ENCODE data around the gene SLC66A2.

The SLC66A2 gene

DNA sequence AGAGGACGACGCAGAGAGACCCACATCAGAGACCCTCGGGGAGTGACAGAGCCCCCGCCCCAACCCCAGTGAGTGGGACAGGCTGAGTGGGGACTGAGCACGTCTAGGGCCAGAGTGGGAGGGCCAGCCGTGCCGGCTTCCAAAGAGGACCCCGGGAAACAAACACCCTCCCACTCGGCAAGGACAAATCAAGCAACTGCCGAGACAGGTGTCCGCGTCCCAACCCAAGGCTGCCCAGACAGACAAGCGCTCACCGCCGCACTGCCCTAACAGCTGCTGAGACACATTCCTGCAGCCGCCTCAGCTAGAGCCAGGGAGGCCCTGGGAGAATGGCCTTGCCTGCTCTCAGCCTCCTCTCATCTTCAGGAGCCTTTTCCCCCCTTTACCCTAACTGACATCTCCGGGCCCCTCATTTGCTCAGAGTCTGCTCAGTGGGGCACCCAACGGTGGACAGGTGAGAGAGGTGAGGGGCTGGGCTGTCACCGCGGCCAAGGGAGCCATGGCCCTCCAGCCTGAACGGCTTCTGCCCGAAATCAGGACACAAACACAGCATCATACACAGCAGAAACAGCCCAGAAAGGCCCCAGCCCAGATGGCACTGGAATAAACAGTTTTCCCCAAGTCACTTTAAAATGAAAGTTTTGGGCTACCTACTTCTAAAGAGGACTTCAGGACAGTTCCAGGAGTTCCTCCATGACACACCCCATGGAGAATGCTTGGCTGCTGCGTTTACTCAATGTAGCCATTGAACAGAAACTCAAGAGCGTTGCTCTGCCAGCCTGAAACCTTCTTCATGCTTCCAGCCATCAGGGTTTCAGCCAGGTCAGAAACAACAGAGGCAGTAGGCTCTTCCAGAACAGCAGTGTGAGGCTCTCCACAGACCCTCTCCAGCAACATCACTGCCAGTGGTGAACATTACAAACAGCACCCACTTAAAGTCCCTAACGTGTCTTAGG, 23.6 kb downstream of the SLC66A2 start:
- no peak overlapping the region for H3K4me3 ChIP-seq (ENCODE audit: low read depth, low read length)
- no peak for TF ChIP-seq CTCF (IDR thresholded peaks at IDR 0.05; ENCODE audit: low read depth, low read length)

DNA sequence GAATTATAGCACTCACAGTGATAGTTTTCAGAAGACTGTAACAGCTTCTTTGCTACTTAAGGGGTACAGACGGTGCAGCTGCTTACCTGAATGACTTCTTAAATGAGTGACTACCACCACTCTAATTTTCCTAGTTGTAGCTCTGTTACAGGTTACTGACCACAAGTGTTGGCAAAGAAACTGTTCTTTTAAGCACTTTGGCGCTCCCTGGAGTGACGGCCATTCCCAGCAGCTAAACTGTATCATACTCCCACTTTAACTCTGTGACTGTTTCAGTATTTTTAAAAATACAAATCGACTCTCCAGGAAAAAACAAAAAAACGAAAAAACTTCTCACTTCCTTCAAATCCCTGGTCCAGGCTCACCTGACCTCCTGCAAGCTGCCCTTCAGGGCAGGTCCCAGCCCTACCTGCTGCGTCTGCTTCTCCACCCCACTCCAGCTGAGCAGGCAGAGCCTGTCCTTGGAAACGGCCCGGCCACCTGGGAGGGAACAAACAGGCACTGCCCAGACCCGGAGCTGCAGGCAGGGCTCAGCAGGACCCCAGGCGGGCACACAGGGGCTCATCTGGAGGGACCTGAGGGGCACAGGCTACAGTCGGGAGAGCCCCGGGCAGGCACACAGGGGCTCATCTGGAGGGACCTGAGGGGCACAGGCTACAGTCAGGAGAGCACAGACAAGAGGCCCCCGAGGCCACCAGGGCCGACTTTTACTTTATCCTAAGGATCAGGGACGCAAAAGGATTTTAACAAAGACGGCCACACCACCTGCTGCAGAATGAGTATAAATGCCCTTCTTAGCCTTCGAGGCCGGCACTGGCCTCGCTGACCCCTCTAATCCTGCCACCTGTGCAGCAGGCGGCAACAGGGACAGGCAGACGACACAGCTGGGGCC, 24.5 kb downstream of the SLC66A2 start:
- no peak for TF ChIP-seq CTCF (IDR thresholded peaks at IDR 0.05; ENCODE audit: low read depth, low read length)

GRCh38 chr18:79926306-79926705, 25.1 kb downstream of the SLC66A2 start:
- TF ChIP-seq CTCF (IDR thresholded peaks at IDR 0.05; ENCODE audit: low read depth, low read length): no peak
- H3K4me3 ChIP-seq (ENCODE audit: low read depth, low read length): no peak overlapping the region

More for the DNA sequence above, 24.5 kb downstream of the SLC66A2 start:
- H3K4me3 ChIP-seq (ENCODE audit: low read depth, low read length): no peak overlapping the region

- no peak overlapping the region for H3K4me3 ChIP-seq (ENCODE audit: low read depth, low read length)
- TF ChIP-seq CTCF (IDR thresholded peaks at IDR 0.05; ENCODE audit: low read depth, low read length): no peak
Measured at GRCh38 chr18:79924814-79925731, 26.4 kb downstream of the SLC66A2 start.

- TF ChIP-seq CTCF (IDR thresholded peaks at IDR 0.05; ENCODE audit: low read depth, low read length): no peak
- no peak overlapping the region for H3K4me3 ChIP-seq (ENCODE audit: low read depth, low read length)
Measured at GRCh38 chr18:79923896-79924585, 27.4 kb downstream of the SLC66A2 start.

DNA sequence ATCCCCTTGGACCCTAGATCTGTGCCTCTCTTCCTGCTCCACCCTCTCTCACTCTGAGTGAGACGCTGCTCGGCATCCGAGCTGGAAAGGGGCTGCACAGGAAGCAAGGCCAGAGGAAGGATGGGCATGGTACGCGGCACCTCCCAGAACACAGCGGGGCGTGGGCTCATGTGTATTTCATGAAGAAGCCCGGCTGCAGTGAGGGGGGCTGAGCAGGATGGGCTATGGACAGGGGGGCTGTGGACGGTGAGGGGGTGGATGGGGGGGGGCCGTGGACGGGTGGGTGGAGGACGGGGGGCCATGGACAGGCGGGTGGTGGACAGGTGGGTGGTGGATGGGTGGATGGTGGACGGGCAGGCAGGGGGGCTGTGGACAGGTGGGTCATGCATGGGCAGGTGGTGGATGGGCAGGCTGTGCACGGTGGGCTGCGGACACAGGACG, 28.5 kb downstream of the SLC66A2 start:
- H3K4me3 ChIP-seq (ENCODE audit: low read depth, low read length): no peak overlapping the region
- no peak for TF ChIP-seq CTCF (IDR thresholded peaks at IDR 0.05; ENCODE audit: low read depth, low read length)
